ENCODE results near the gene POU5F1.
"Not testable (repeated sequence)": the region's sequence is repeated elsewhere in the genome, so short reads cannot be mapped to it uniquely, and the experiment has no call there.

POU5F1 gene

DNA sequence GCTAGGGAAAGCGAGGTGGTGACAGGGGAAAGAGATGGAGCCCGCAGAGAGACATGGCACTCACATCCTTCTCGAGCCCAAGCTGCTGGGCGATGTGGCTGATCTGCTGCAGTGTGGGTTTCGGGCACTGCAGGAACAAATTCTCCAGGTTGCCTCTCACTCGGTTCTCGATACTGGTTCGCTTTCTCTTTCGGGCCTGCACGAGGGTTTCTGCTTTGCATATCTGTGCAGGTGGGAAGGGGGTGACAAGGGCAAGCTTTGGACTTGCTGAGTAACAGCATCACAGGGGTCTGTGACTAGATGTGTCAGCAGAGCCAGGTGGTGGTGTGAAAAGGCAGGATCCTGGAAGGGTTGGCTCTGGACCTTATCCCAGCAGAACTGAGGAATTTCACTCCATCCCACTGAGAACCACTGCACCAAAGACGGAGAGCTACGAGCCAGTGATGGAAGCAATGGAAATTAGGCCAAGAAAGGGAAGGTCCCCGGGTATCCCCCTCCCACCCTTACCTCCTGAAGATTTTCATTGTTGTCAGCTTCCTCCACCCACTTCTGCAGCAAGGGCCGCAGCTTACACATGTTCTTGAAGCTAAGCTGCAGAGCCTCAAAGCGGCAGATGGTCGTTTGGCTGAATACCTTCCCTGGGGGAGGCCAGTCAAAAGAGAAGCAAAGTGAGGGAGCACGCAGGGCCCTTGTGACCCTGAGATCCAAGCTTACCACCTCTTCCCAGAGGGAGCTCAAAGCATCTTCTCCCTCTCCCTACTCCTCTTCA lies 5.2 kb downstream of the POU5F1 start:
- not testable (repeated sequence) for DNase-seq

DNA sequence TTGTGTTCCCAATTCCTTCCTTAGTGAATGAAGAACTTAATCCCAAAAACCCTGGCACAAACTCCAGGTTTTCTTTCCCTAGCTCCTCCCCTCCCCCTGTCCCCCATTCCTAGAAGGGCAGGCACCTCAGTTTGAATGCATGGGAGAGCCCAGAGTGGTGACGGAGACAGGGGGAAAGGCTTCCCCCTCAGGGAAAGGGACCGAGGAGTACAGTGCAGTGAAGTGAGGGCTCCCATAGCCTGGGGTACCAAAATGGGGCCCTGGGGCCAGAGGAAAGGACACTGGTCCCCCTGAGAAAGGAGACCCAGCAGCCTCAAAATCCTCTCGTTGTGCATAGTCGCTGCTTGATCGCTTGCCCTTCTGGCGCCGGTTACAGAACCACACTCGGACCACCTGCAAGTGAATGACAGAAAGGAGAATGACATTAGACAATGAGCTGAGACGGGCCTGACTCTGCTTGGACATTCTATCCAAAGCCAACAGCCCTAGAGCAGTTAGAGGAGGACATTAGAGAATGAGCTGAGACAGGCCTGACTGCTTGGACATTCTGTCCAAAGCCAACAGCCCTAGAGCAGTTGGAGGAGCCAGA lies 5.9 kb downstream of the POU5F1 start:
- not testable (repeated sequence) for DNase-seq

DNA sequence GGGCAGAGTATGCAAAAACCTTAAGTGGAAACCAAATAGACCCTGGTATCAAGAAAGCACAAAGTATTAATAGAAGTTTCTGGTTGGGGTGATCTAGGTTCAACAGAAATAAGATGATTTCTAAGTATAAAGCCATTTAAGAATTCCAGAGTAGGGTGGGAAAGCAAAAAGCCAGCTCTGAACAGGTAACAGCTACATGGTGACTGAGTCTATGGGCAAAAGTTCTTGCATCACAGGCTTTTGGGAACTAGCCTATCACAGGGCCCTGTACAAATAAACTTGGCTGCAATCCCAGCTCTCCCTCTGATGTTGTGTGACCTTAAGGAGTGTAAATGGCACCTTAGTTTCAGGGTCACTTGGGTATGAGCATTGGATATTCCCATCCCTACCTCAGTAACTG lies 6.6 kb downstream of the POU5F1 start:
- DNase-seq, result no peak

DNA sequence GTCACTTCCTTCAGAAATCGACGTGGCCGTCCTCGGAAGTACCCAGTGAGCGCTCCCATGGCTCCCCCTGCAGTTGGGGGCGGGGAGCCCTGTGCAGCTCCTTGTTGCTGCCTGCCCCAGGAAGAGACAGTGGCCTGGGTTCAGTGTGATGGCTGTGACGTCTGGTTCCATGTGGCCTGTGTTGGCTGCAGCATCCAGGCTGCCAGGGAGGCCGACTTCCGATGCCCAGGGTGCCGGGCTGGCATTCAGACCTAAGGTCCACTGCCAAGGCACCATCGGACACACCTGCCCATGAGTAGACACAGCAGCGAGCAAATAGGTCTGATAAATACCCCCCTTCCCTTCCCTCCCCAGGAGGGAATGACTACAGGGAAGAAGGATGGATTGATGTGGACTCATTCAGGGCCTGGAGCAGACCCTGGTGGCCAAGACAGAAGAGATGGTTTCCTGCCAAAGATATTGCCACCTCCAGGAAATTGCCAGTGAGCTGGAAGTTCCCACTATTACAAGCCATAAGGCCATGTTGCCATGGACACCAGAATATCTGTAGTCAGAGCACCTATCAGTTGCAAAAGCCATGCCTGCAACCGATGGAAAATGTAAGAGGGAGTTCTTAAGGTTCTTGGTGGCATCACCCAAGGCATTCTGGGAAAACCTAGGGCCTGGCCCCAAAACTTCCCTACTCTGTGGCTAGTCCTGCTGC lies 7.9 kb downstream of the POU5F1 start:
- DNase-seq, result no peak

DNA sequence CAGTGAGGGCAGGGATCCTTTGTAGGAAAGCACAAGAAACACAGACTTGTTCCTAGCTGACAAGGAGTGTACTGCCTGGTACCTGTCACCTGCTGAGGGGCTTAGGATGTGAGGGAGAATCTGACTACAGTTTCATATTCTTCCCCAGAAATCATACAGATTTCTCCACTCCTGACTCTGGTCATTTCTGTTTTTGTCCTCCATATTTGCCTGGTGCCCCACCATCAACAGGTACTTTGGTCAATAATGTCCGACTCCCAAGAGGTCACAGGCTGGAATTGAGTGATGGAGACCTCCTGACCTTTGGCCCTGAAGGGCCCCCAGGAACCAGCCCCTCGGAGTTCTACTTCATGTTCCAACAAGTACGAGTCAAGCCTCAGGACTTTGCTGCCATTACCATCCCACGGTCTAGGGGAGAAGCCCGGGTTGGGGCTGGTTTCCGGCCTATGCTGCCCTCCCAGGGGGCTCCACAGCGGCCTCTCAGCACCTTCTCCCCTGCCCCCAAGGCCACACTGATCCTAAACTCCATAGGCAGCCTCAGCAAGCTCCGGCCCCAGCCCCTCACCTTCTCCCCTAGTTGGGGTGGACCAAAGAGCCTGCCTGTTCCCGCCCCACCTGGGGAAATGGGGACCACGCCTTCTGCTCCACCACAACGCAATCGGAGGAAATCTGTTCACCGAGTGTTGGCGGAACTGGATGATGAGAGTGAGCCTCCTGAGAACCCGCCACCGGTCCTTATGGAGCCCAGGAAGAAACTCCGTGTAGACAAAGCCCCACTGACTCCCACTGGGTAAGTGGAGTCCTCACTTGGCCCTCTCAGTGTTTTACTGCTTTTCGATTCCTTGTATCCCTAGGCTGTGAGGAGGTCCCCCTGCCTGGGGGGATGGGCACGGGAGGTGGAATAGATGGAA lies 9.0 kb downstream of the POU5F1 start:
- no peak for DNase-seq

DNA sequence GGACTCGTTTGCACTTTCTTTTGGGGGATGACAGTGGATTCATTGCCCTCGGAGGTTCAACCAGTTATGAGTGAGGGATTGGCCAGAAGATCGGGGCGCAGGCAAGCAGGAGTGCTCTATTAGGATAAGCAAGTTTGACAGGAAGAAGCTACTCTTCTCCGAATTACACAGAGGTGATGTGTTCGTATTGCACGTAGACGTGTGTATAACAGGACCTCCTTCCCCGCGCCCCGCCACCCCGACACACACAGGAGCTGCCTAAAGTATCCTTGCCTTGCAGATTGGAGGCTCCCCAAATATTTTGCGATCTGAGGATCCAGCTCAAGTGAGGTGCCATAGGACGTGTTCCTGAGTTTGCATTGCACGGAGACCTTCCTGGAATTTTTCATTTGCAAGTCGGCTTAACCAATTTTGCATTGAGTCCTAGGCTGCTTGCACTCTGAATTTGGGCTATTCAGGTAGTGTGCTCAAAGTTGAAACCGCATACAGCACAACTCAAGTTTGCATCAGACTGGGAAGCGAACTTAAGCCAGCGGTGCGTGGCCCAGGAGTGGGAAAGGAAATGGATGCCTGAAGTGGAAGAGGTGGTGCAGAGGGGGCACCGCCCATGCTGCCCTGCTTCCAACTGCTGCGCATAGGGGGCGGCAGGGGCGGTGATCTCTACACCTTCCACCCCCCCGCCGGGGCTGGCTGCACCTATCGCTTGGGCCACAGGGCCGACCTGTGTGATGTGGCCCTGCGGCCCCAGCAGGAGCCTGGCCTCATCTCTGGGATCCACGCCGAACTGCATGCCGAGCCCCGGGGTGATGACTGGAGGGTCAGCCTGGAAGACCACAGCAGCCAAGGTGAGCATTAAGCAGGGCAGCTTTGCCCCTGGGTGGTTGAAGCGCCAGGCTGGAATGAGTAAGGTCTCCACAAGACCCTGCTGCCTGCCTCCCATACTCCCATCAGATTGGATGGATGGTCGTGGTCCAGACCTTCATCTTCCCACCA lies 11.3 kb downstream of the POU5F1 start:
- no peak for DNase-seq

DNA sequence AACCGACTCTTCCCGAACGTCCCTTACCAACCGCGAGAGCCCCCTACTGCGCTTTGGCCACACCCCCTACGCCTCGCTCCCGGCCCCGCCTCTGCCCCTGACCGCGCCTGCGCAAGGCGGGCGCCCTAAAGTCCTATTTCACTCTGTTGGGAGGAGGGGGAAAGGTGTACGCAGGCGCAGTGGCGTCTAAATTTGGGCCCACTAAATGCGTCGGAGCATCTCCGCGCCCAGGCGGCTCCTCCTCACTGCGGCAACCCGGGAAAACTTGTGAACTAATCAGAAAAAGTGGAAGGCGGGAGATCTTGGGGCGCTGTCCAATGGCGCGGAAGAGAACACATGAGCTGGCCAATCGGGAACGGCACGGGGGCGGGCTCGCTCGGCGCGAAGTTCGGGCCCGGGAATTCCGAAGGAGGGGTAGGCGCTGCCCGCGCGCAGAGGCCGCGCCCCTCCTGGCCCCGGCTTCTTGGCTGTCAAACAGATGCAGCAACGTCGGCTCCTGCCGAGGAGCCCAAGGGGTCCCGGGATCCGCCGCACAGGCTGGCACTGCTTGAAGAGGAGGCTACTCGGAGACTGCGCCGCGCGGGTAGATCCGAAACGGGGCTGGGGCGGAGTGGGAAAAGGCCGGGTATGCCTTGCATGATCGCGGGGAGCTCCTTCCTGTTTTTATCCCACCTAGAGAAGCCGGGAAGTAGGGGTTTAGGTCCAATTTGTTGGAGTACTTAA lies 12.2 kb downstream of the POU5F1 start, which contains the start of gene TCF19:
Gene TCF19, plus strand, starts transcription at position 450 of the 723 bp plus-strand sequence. CDS start 881 bp downstream, outside the sequence.
- peak; percentile 99 for DNase-seq

DNA sequence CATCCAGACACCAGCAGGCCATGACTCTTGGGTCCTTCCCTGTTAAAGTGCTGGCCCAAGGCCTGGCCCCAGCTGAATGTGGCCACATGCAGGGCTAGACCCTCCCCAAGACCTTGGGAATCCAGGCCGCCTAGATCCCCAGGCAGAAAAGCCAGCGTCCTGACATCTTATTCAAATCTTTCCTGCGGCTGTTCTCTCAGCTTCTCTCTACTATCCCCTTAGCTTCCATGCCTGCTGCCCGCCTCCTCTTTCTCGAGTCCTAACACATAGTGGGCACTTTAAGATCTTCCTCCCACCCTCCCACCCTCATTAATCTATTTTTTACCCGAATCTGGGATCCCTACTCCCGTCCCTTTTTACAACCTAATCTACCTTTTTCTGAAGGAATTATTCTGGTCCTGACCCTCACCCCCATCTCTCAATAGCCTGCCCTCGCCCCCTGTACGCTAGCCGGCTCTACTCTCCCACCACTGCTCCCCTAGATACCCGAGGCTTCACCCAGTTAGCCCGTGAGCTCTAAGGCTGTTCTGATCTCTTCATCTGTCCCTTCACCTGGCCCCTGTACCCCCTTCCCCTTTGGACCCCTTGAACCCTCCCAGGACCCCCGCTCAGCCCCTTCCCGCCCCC lies 12.9 kb downstream of the POU5F1 start, which contains the start of gene CCHCR1:
Gene CCHCR1, minus strand, starts transcription at position 290 of the 627 bp plus-strand sequence. Its CDS starts 202 bp downstream, at position 88.
- no peak for DNase-seq

DNA sequence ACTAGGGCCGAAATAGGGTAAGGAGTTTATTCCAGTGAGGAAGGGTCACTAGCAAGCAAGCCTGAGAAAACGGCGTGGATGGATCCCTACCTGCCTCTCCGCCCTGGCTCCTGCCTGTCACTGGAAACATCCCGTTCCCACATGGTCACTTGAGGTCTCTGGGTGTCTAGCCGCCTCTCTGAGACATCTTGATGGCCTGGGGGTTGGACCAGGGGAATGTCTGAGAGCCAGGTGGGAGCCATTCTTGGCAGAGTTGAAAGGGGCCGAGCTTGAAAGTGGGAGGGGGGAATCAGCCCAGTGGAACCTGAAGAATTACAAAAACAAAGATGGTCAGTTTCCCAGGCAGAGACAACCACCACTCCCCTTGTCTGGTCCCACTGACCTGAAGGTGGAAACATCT lies 13.8 kb downstream of the POU5F1 start:
- no peak for DNase-seq

DNA sequence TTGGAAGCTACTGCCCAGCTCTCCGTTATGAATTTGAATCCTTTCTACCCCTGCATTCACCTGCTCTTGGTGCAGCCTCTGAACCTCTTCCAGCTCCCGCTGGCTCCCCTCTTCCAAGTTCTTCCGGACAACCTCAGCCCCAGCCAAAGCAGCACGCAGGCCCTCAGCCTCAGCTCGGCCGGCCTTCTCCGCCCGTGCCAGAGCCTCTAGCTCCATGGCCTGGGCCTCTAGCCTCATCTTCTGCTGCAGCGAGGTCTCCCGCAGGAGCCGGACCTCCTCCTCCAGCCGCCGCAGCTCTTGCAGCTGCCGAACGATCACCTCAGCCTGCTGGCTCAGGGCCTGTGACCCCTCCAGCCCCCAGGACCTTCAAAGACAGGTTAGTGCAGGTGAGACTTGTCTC lies 16.0 kb downstream of the POU5F1 start:
- DNase-seq, result no peak

DNA sequence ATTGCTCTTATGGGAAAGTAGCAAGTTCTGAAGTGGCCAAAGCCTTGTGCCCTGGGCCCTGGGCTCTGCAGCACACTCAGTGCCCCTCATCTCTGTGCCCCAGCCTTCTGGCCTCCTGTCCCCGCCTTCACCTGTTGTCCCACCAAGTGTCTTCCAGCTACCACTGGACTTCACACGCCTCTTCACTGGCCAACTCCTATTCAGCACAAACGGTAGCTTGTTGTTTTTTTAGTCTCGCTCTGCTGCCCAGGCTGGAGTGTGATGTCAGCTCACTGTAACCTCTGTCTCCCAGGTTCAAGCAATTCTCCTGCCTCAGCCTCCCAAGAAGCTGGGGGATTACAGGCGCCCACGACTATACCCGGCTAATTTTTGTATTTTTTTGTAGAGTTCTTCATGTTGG lies 17.7 kb downstream of the POU5F1 start:
- no peak for DNase-seq

DNA sequence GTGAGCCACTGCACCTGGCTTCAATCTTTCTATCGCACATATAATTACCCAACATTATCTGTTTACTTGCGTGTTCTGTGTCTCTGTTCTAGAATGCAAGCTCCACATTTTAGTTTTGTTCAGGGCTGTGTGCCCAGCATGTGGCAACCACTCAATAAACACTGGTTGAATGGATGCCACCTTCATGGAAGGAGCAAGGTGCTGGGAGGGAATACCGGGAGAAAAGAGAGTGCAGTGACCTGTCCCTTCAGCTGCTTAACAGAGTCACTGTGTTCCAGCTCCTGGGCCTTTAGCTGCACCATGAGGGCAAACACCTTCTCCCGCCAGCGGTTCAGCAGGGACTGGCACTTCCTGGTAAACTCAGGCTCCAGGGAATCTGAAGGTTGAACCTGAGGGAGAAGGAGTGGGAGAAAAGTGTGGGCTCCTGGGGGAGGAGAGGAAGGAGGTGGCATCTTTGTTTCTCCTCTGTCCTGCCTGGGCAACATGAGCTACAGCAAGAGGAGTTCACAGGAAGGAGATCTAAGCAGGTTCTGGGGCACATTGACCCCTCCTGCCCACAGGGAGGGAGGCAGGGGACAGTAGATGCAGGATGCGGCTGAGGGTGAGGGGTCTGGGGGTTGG lies 20.5 kb downstream of the POU5F1 start:
- no peak for DNase-seq

DNA sequence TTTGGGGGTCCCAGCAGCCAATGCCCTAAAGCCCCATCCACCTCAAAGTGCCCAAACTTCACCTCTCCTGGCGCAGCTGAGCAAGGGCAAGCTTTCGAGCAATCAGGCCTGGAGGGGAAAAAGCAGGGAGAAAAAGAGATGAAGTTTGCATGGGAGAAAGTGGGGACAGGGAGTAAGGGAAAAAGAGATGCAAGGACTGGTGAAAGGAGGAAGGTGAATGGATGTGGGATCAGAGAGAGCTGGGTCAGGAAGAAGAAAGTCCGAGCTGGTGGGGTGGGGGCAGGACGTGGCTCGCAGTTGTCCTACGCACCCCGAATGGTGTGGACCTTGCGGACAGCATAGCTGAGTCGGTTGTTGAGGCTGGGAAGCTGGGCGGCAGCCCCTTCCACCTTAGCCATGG lies 25.1 kb downstream of the POU5F1 start:
- DNase-seq, result no peak

DNA sequence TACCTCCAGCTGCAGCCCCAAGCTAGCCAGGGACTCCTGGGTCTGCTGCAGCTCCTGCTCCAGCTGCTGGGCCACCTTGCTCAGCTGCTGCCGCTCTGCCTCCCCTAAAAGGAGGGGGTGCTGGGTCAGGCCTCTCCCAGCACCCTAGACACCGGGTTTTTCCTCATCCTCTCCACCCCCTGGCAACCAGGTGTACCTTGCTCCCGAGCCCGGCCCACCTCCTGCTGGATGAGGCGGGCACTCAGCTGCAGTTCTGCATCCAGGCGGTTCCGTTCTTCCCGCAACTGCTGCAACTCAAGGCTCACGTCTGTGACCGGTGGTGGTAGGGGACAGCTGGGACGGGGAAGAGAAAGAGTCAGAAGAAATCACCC lies 25.5 kb downstream of the POU5F1 start:
- no peak for DNase-seq

DNA sequence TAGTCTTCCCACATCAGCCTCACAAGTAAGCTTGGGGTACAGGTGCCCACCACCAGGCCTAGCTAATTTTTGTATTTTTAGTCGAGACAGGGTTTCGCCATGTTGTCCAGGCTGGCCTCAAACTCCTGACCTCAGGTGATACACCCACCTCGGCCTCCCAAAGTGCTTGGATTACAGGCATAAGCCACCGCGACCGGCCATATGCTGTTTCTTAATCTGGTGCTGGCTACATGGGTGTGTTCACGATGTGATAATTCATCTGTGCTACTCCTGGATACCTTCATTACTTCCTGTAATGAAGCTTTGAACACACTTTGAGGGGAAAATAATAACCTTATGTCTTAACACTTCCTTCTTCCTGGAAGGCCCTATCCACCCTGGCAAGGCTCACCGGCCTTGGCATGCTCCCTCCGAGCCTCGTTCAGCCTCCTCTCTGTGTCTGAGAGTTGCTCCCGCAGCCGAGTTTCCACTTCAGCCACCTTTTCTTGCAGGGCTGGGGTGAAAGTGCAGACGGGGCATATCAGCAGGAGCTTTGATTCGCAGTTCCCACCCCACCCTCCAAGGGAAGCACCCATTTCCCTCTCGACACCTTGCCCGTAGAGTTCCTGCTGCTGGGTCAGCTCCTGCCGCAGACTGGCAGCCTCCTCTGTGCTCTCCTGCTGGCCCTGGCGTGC lies 26.0 kb downstream of the POU5F1 start:
- DNase-seq, result no peak

DNA sequence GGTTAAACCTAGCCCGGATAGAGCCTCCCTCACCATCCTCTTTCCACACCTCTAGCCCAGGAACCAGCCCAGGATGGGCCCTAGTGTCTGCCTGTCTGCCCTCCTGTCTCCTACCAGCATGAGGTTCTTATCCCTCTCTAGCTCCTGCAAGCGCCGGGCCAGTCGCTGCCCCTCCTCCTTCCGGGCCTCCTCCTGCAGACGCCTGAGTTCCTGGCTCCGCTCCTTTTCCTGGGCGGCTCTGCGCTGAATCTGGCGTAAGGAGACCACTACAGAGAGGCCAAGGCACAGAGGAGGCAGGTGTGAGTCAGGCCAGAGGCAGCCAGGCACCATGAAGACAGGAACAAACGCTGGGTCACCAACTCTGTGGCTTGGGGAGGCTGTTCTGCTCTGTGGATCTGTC lies 27.3 kb downstream of the POU5F1 start:
- DNase-seq, result no peak

DNA sequence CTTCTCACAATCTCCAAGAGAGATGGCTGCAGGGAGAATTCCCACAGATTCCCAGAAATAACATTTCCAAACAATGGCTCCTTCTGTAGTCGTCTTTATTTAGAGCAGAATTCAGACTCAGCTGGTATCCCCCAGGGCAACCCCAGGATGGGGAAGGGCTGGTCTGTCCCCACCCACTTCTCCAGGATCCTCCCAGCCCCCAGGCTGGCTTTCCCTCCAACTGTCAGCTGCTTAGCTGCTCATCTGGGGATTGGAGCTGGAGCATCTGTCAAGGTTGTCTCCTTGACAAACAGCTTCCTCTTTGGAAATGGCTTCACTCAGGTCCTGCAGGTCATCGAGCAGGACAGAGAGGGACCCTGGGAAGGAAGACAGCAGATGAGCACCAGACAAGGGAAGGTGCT lies 28.1 kb downstream of the POU5F1 start:
- DNase-seq, result no peak

DNA sequence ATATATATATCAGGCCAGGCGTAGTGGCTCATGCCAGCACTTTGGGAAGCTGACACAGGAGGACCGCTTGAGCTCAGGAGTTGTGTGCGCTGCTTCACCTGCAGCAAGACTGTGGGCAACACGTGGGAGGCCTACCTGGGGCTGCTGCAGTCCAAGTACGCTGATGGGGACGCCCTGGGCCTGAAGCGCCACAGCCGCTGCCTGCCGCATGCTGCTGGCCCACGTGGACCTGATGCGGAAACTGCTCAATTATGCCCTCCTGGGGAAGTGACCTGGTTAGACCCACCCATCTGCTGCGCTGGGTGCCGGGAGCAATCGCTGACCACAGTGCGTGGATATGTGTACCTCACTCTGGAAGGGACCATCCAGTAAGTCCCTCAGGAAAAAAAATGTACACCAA lies 29.8 kb downstream of the POU5F1 start:
- DNase-seq, result no peak

DNA sequence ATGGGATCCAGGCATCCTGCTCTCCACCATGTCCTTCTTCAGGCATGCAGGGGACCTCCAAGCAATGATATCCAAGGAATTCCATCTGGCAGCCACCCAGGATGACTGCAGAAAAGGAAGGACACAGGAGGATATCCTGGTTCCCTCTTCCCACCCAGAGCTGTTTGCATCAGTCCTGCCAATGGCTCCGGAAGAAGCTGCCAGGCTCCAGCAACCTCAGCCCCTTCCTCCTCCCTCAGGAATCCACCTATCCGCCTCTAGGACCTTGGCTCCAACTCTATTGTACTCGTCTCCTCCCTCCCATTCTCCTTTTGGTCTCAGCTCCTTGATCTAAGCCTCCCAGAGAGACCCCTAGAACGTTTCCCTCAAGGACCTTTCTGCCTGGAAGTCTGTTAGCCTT lies 30.9 kb downstream of the POU5F1 start:
- DNase-seq, result no peak
